DMS153 treated with DMSO at 0.1 percent for 48 hours (cell line): ENCODE data around the gene GPC5.

ENCODE experiments used
- DNase-seq: peaks from one replicate; lab custom pipeline; 2025; ENCODE audit not compliant: unreplicated experiment; lab: John Stamatoyannopoulos, UW

Gene GPC5

GRCh38 chr13:92590503-92590908 is 1192.1 kb downstream of the GPC5 start:
- peak; percentile 73 for DNase-seq

DNA sequence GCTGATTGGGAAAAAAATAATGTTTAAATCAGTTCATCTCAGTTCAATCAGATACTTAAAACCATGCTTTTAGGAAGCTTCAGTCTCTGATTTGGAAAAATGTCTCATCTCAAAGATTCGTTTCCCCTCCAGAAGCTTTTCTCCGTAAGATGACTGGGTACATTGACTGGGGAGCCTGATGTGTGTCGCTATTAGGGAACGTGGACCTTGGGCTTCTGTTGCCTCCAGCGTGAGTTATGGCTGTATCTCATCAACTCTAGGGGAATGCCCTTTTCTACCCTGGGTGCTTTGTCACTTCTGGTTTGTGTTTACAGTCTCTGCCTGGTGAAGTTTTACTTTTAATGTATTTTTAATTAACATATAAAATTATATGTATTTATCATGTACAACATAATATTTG is 1192.7 kb downstream of the GPC5 start:
- no peak for DNase-seq

- DNase-seq: no peak
Observed at GRCh38 chr13:92592757-92593156, 1194.3 kb downstream of the GPC5 start.

- no peak for DNase-seq
Observed at GRCh38 chr13:92602560-92602959, 1204.1 kb downstream of the GPC5 start.

DNA sequence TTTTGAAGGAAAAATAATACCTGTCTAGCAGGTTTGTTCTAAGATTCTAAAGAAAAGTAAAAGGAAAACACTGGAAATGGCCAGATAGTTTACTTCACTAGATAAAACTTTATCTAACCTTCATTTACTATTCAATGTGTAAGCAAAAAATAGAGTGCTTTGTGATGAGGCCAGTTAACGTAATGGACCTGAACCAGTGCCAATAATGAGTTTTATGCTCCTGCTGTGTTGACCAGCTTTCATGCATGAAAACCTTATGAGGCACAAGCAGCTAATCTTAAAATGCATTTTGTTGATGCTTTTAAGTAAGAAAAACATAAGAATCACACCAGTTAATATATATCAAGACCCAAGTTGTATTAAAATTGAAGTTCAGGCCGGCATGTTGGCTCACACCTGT is 1211.0 kb downstream of the GPC5 start:
- DNase-seq: no peak

- no peak for DNase-seq
Observed at GRCh38 chr13:92612892-92613291, 1214.5 kb downstream of the GPC5 start.

DNA sequence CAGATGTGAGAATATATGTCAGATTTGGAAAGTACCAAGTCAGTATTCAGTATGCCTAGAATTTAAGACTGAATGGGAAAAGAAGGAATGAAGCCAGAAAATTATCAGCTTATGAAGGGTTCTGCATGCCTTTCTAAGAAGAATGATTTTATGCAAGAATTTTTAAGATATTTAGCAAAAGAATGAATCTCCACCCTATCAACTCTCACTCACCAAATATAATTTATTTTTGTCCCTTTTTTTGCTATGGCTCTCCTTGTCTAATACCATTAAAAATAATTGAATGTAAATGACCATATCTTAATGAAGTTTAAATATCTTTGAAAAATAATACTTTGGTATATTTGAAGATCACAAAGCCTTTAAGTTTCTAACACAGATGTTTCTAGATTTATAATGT is 1215.5 kb downstream of the GPC5 start:
- no peak for DNase-seq

DNA sequence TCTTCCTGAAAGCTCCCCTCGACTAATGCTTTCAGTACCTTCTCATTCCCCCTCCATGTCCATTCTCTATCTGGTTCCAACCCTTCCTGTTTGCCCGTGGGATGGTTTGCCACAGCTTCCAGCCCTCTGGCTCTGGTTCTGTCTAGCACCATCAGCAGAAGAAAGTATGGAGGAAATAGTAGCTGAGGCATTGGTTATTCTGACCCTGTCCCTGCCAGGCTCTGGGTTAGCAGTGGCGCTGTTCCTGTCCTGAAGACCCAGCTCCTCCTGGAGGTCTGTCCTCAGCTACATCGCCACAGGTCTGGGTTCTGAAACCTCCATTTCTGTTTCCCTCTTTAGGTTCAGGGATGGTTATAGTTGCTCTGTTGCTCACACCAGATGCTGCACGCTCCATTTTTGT is 1223.6 kb downstream of the GPC5 start:
- DNase-seq: no peak

DNA sequence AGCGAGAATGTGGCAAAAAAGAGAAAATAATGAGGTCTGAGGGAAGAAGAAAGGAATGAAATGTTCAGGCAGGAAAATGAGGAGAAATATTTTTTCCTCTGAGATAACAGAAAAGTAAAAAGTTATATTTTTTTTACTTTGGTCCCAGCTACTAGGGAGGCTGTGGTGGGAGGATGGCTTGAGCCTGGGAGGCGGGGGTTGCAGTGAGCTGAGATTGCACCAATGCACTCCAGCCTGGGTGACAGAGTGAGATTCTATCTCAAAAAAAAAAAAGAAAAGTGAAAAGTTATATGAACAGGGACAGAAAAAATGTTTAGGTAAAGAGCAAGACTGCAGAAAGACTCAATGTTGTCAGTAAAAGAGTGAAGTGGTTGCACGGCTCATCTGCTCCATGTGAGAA is 1224.5 kb downstream of the GPC5 start:
- DNase-seq: no peak

DNA sequence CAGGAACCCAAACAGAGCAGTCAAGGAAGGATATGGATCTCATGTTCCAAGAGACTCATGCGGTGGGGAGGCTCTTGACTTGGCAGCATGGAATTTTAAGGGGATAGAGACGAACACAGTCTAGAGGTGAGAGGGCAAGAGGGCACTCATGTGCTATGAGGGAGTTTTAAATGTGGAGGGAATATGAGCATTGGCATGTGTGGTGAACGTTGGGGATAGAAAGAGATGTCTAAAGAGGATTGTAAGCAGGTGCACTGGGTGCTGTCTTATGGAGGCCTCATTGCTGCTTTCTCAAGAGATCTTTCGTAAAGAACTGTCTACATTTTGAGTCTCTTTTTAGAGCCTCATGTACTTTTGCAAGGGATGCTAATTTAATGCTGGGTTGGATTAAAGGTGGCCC is 1227.9 kb downstream of the GPC5 start:
- DNase-seq: no peak

- DNase-seq: no peak
Observed at GRCh38 chr13:92640936-92641335, 1242.5 kb downstream of the GPC5 start.

DNA sequence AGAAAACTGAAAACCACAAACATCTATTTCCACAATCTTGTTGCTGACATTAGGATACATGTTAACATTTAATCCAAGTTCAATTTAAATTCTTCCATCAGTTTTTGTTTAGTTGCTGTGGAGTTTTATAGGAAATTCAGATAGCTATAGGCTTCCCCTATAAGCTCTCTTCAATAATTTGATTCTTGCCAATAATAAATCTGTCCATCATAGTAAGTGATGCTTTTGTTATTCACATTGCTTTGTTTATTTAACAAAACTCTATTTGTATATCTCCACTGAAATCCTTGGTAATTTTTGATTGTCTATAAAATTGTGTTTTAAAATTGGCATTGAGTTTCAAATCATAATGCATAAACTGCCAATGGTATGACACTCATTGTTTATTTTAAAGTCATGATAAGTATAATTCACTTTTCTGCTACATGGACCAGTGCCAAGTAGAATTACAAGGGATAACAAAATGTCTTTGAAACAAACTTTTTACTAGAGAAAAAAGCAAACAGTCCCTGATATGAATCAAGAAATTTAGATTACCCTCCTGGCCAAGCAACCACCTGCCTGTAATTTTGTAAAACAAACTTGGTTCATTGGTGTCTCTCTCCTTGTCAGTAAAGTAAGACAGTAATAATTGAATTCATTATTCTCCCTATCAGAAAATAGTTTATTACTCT is 1250.9 kb downstream of the GPC5 start:
- DNase-seq: no peak

DNA sequence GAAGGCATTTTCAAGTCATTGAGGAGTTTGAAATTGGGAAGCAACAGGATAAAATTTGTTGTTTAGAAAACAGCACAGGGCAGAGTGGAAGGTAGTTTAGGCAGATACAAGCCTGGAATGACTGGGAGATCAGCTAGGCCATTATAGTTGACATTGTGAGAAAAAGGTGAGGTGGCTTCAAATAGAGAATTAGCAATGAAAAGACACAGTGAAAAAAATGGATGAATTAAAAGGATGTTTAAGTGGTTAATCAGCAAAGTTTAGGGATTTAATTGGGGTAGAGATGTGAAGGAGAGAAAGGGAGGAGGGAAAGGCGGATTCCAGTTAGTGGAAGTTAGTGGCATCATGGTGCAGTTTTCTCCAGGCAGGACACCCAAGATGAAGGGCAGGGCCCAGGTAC is 1257.7 kb downstream of the GPC5 start:
- no peak for DNase-seq

GRCh38 chr13:92656648-92657047 is 1258.2 kb downstream of the GPC5 start:
- DNase-seq: no peak

- DNase-seq: no peak
Observed at GRCh38 chr13:92657565-92657964, 1259.1 kb downstream of the GPC5 start.

GRCh38 chr13:92658293-92658692 is 1259.9 kb downstream of the GPC5 start:
- no peak for DNase-seq

GRCh38 chr13:92661406-92661805 is 1263.0 kb downstream of the GPC5 start:
- no peak for DNase-seq

- DNase-seq: no peak
Observed at GRCh38 chr13:92668157-92668556, 1269.7 kb downstream of the GPC5 start.

GRCh38 chr13:92670096-92670495 is 1271.7 kb downstream of the GPC5 start:
- DNase-seq: no peak

- no peak for DNase-seq
Observed at GRCh38 chr13:92671821-92672220, 1273.4 kb downstream of the GPC5 start.

GRCh38 chr13:92676246-92676645 is 1277.8 kb downstream of the GPC5 start:
- DNase-seq: no peak

- DNase-seq: peak; percentile 36
Observed at GRCh38 chr13:92677571-92677970, 1279.2 kb downstream of the GPC5 start.

- DNase-seq: no peak
Observed at GRCh38 chr13:92679602-92680001, 1281.2 kb downstream of the GPC5 start.
